Spleen (tissue), 11 donors: ENCODE measurements around the gene DEPDC5. TPM values are rescaled to one million over a fixed set of nuclear protein-coding genes. Genes with fewer than 3 reads are reported as not detected.
"Not testable (repeated sequence)": the region's sequence is repeated elsewhere in the genome, so short reads cannot be mapped to it uniquely, and the experiment has no call there.

Experiments used
- DNase-seq: peaks from one replicate; pipeline ENCODE4 v3.0.0-alpha.2; 2020
- H3K27ac ChIP-seq, 8 donors: fragments of 200-600 bp; sonication (generic) in 7 of 8; 1 replicate in 4 of 8; 2 replicates in 4 of 8; pipeline versions ENCODE4 v1.5.0 to v1.8.0; 2016 to 2021; ENCODE audit warnings: inconsistent platforms in 4 of 8, mild to moderate bottlenecking in 4 of 8, moderate library complexity in 1 of 8
- H3K27me3 ChIP-seq, 7 donors: fragments of 200-600 bp; sonication (generic) in 6 of 7; replicated peaks in 1 of 7; 1 replicate in 4 of 7; 2 replicates in 3 of 7; pipeline versions ENCODE4 v1.5.0 to v1.8.0; 2016 to 2021; ENCODE audit warnings: inconsistent platforms in 3 of 7, mild to moderate bottlenecking in 1 of 7
- H3K36me3 ChIP-seq, 6 donors: fragments of 200-600 bp; sonication (generic) in 5 of 6; 1 replicate in 4 of 6; 2 replicates in 2 of 6; pipeline versions ENCODE4 v1.5.0 to v1.8.0; 2016 to 2021; ENCODE audit warnings: inconsistent platforms in 2 of 6
- H3K4me1 ChIP-seq, 6 donors: fragments of 200-600 bp; sonication (generic) in 5 of 6; 1 replicate in 3 of 6; 2 replicates in 3 of 6; pipeline versions ENCODE4 v1.5.0 to v1.8.0; 2016 to 2021; ENCODE audit warnings: inconsistent platforms in 3 of 6
- H3K4me3 ChIP-seq, 8 donors: fragments of 200-600 bp; sonication (generic) in 7 of 8; 1 replicate in 4 of 8; 2 replicates in 4 of 8; pipeline versions ENCODE4 v1.5.0 to v1.8.0; 2016 to 2021; ENCODE audit warnings: inconsistent platforms in 4 of 8, mild to moderate bottlenecking in 4 of 8, moderate library complexity in 2 of 8
- H3K9me3 ChIP-seq, 8 donors: fragments of 200-600 bp; sonication (generic) in 7 of 8; 1 replicate in 4 of 8; 2 replicates in 4 of 8; pipeline versions ENCODE4 v1.5.0 to v1.8.0; 2016 to 2021; ENCODE audit warnings: inconsistent platforms in 4 of 8
- POLR2A ChIP-seq, 3 donors: fragments of 450-650 bp; IDR thresholded peaks; one replicate each; pipeline ENCODE4 v1.5.1; 2017; ENCODE audit warnings: antibody characterized with exemption in 3 of 3, mild to moderate bottlenecking in 1 of 3
- POLR2AphosphoS5 ChIP-seq, 3 donors: sonication (generic); formaldehyde crosslinking; IDR thresholded peaks; one replicate each; pipeline ENCODE4 v1.5.1; 2017; ENCODE audit warnings: antibody characterized with exemption in 3 of 3
- WGBS, 5 donors: extraction: QIAGEN DNeasy Blood & Tissue Kit in 3 of 5; methylation state at CpG; one replicate each; pipeline versions ENCODE4 v1.1.5 to v1.1.7; 2013 to 2018; 5-methylcytosine and 5-hydroxymethylcytosine counted together
- intact Hi-C: fragments of 100-400 bp; cut with DNase I; formaldehyde crosslinking; loops from one replicate; pipeline ENCODE4 v1.15.0; 2023; ENCODE audit warnings: low total_unique reads
- polyA plus RNA-seq, 3 donors: library from polyadenylated mRNA; stranded (reverse); fragments of 200-250 nt; gene quantifications; one replicate each; pipeline ENCODE4 v1.2.1, GENCODE V29; 2013
- total RNA-seq, 7 donors: library from RNA; depleted of rRNA in 3 of 7; stranded (reverse); fragments of >200 nt in 3 of 7; fragmentation: NEBNext Ultra II Directional in 4 of 7; extraction: Animal tissue kit (Norgen Biotek cat#: 25700) in 4 of 7; gene quantifications; one replicate each; pipeline versions ENCODE4 v1.1.0 to v1.2.1, GENCODE V29; 2016 to 2021
- TF ChIP-seq, protein P1 (sequence below), 11 experiments: fragments of 200-600 bp in 7 of 11; fragments of 450-650 bp in 4 of 11; sonication (generic) in 4 of 11; IDR thresholded peaks in 8 of 11; conservative IDR thresholded peaks in 3 of 11; 1 replicate in 7 of 11; 2 replicates in 4 of 11; pipeline versions ENCODE4 v1.4.0 to v1.8.0; 2016 to 2021; ENCODE audit warnings: antibody characterized with exemption in 11 of 11, inconsistent platforms in 4 of 11, mild to moderate bottlenecking in 1 of 11
- donor health status: healthy with polysubstance abuse.
- donor health status: DM: no; HTN: no; CAD: no; lungs with moderate emphysema.
- donor health status: DM: no; HTN: no; CAD: no.
- donor health status: Bipolar disorder and iron deficiency.
- donor health status: healthy.
- donor health status: DM: no; HTN: no; CAD: no.
- donor health status: DM: yes; HTN: yes; CAD: no.

Gene DEPDC5
- total and polyA plus RNA-seq, 10 donors = 9.6 to 64.6 (median 44.3) TPM

GRCh38 chr22:31736458-31736857 is 17.4 kb upstream of the DEPDC5 start:
- 88 to 98% (median 94%) methylated on average over 2 of the region's 2 CpGs for WGBS, 5 donors
- H3K9me3 ChIP-seq = no peaks in the 10 kb centered on the region
- TF ChIP-seq, protein P1, sequence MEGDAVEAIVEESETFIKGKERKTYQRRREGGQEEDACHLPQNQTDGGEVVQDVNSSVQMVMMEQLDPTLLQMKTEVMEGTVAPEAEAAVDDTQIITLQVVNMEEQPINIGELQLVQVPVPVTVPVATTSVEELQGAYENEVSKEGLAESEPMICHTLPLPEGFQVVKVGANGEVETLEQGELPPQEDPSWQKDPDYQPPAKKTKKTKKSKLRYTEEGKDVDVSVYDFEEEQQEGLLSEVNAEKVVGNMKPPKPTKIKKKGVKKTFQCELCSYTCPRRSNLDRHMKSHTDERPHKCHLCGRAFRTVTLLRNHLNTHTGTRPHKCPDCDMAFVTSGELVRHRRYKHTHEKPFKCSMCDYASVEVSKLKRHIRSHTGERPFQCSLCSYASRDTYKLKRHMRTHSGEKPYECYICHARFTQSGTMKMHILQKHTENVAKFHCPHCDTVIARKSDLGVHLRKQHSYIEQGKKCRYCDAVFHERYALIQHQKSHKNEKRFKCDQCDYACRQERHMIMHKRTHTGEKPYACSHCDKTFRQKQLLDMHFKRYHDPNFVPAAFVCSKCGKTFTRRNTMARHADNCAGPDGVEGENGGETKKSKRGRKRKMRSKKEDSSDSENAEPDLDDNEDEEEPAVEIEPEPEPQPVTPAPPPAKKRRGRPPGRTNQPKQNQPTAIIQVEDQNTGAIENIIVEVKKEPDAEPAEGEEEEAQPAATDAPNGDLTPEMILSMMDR (IDR thresholded peaks at IDR 0.05 in 8 of 11, conservative IDR thresholded peaks at IDR 0.05 in 3 of 11) = no peak
- TF ChIP-seq POLR2A (IDR thresholded peaks at IDR 0.05) (no peak), POLR2AphosphoS5 (IDR thresholded peaks at IDR 0.05) (no peak)
- no peaks in the 10 kb centered on the region for H3K27me3 ChIP-seq
- peaks cover 0 to 90% (median 14%) of the 10 kb centered on the region in 6 donors for H3K36me3 ChIP-seq
- no peak overlapping the region for H3K4me3 ChIP-seq
- intact Hi-C loops = no loop called here
- DNase-seq = no peak
- no peak overlapping the region for H3K27ac ChIP-seq
- H3K4me1 ChIP-seq = peaks cover 0 to 60% (median 22%) of the 10 kb centered on the region in 6 donors

DNA sequence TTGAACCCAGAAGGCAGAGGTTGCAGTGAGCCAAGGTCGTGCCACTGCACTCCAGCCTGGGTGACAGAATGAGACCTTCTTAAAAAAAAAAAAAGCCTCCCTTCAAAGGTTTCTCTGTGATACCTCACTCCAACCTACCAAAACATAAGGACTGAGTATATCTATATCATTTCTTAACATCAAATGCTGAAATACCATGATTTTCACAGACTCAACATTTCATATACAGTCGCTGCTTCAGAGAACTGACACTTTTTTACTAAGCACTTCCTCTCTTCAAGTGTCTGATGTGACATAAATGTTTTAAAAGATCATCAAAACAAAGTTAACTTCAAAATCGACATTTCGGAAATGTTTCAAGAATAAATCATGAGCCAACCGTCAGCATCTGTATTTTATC is 15.9 kb upstream of the DEPDC5 start:
- Histone ChIP-seq H3K36me3 (peaks cover 0 to 98% (median 14%) of the 10 kb centered on the region in 6 donors), H3K9me3 (no peaks in the 10 kb centered on the region), H3K27ac (peak overlapping the region in 4 of 8 donors; percentile 1 to 50 (median 38)), H3K4me1 (peaks cover 0 to 68% (median 31%) of the 10 kb centered on the region in 6 donors), H3K27me3 (no peaks in the 10 kb centered on the region), H3K4me3 (no peak overlapping the region)
- TF ChIP-seq POLR2AphosphoS5 (IDR thresholded peaks at IDR 0.05) = no peak
- no peak for TF ChIP-seq POLR2A (IDR thresholded peaks at IDR 0.05)
- TF ChIP-seq, protein P1 (IDR thresholded peaks at IDR 0.05 in 8 of 11, conservative IDR thresholded peaks at IDR 0.05 in 3 of 11) = no peak
- no peak for DNase-seq
- WGBS, 5 donors = 66 to 76% (median 68%) methylated on average over 5 of the region's 5 CpGs
- intact Hi-C loops = no loop called here

- H3K4me3 ChIP-seq = no peak overlapping the region
- peaks cover 0 to 98% (median 14%) of the 10 kb centered on the region in 6 donors for H3K36me3 ChIP-seq
- H3K27me3 ChIP-seq = no peaks in the 10 kb centered on the region
- no peaks in the 10 kb centered on the region for H3K9me3 ChIP-seq
- H3K27ac ChIP-seq = peak overlapping the region in 4 of 8 donors; percentile 1 to 50 (median 38)
- no peak for DNase-seq
- TF ChIP-seq, protein P1 (IDR thresholded peaks at IDR 0.05 in 8 of 11, conservative IDR thresholded peaks at IDR 0.05 in 3 of 11) = no peak
- TF ChIP-seq POLR2A (IDR thresholded peaks at IDR 0.05) = no peak
- no peak for TF ChIP-seq POLR2AphosphoS5 (IDR thresholded peaks at IDR 0.05)
- H3K4me1 ChIP-seq = peaks cover 0 to 73% (median 34%) of the 10 kb centered on the region in 6 donors
- 71 to 83% (median 78%) methylated on average over 2 of the region's 2 CpGs for WGBS, 5 donors
- intact Hi-C loops = no loop called here
Observed at GRCh38 chr22:31738566-31738965, 15.3 kb upstream of the DEPDC5 start.

DNA sequence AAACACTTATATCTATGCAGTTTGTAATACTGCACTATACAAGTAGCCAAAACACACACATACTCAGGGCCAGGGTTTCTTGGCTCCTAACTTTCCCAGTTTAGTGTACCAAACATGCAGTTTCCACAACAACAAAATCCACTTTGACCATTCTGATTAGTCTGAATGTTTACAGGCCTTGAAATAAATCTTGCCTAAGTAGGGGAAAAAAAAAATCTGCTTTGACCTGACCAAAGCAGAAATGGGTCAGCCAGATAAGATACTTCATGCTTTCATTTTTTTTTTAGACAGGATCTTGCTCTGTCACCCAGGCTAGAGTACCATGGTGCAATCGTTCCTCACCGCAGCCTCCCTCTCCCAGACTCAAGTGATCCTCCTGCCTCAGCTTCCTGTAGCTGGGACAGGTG is 14.0 kb upstream of the DEPDC5 start:
- intact Hi-C loops = loop anchor here (10.0 kb wide), 1 partner anchor 75 kb away; the partner anchor contains the start of gene PISD
- Histone ChIP-seq H3K36me3 (peaks cover 0 to 85% (median 14%) of the 10 kb centered on the region in 6 donors), H3K27me3 (no peaks in the 10 kb centered on the region), H3K4me1 (peaks cover 0 to 77% (median 35%) of the 10 kb centered on the region in 6 donors), H3K27ac (peak overlapping the region in 4 of 8 donors; percentile 9 to 48 (median 24)), H3K9me3 (no peaks in the 10 kb centered on the region), H3K4me3 (no peak overlapping the region)
- 42 to 68% (median 57%) methylated on average over 2 of the region's 2 CpGs for WGBS, 5 donors
- no peak for TF ChIP-seq POLR2A (IDR thresholded peaks at IDR 0.05)
- peak in 1 of 3 donors; percentile 16 for TF ChIP-seq POLR2AphosphoS5 (IDR thresholded peaks at IDR 0.05)
- TF ChIP-seq, protein P1 (IDR thresholded peaks at IDR 0.05 in 8 of 11, conservative IDR thresholded peaks at IDR 0.05 in 3 of 11) = no peak
- no peak for DNase-seq

- not testable (repeated sequence) for DNase-seq
Observed at GRCh38 chr22:31740314-31740713, 13.5 kb upstream of the DEPDC5 start.

More at GRCh38 chr22:31740314-31740713, 13.5 kb upstream of the DEPDC5 start:
- not testable (repeated sequence) for H3K4me3 ChIP-seq, H3K9me3 ChIP-seq, H3K27me3 ChIP-seq
- intact Hi-C loops = loop anchor here (10.0 kb wide), 1 partner anchor 76 kb away; the partner anchor contains the start of gene PISD
- H3K4me1 ChIP-seq = peaks cover 0 to 80% (median 35%) of the 10 kb centered on the region in 6 donors
- H3K36me3 ChIP-seq = peaks cover 0 to 80% (median 14%) of the 10 kb centered on the region in 6 donors
- H3K27ac ChIP-seq = peak overlapping the region in 4 of 8 donors; percentile 9 to 48 (median 24)
- 83 to 92% (median 90%) methylated on average over 7 of the region's 7 CpGs for WGBS, 5 donors
